Measurements from ENCODE around the gene MGAT4A.

MGAT4A gene

GRCh38 chr2:98589489-98589888 is 141.4 kb downstream of the MGAT4A start:
- TF ChIP-seq CTCF (IDR thresholded peaks at IDR 0.05; ENCODE audit: insufficient read depth, low read depth, low read length, missing control alignments) = no peak
- no peak for DNase-seq (ENCODE audit: low read depth)
- no peak overlapping the region for H3K4me3 ChIP-seq (ENCODE audit: low read length)

- TF ChIP-seq CTCF (IDR thresholded peaks at IDR 0.05; ENCODE audit: insufficient read depth, low read depth, low read length, missing control alignments) = no peak
- H3K4me3 ChIP-seq (ENCODE audit: low read length) = no peak overlapping the region
- DNase-seq (ENCODE audit: low read depth) = no peak
Observed at GRCh38 chr2:98588880-98589431, 142.0 kb downstream of the MGAT4A start.

GRCh38 chr2:98586551-98587140 is 144.3 kb downstream of the MGAT4A start:
- no peak for TF ChIP-seq CTCF (IDR thresholded peaks at IDR 0.05; ENCODE audit: insufficient read depth, low read depth, low read length, missing control alignments)
- no peak overlapping the region for H3K4me3 ChIP-seq (ENCODE audit: low read length)
- no peak for DNase-seq (ENCODE audit: low read depth)

- no peak for TF ChIP-seq CTCF (IDR thresholded peaks at IDR 0.05; ENCODE audit: insufficient read depth, low read depth, low read length, missing control alignments)
- H3K4me3 ChIP-seq (ENCODE audit: low read length) = no peak overlapping the region
- no peak for DNase-seq (ENCODE audit: low read depth)
Observed at GRCh38 chr2:98585386-98585785, 145.5 kb downstream of the MGAT4A start.

- TF ChIP-seq CTCF (IDR thresholded peaks at IDR 0.05; ENCODE audit: insufficient read depth, low read depth, low read length, missing control alignments) = no peak
- DNase-seq (ENCODE audit: low read depth) = no peak
- H3K4me3 ChIP-seq (ENCODE audit: low read length) = no peak overlapping the region
Observed at GRCh38 chr2:98583816-98584618, 146.9 kb downstream of the MGAT4A start.

GRCh38 chr2:98583276-98583675 is 147.7 kb downstream of the MGAT4A start:
- DNase-seq (ENCODE audit: low read depth) = no peak
- no peak overlapping the region for H3K4me3 ChIP-seq (ENCODE audit: low read length)
- no peak for TF ChIP-seq CTCF (IDR thresholded peaks at IDR 0.05; ENCODE audit: insufficient read depth, low read depth, low read length, missing control alignments)

Data from epithelial cell of esophagus (primary cell).